Keratinocyte (primary cell): ENCODE measurements around the gene FOXQ1. TPM values are rescaled to one million over a fixed set of nuclear protein-coding genes. Genes with fewer than 3 reads are reported as not detected.

Experiments used
- DNase-seq: peaks from one replicate; pipeline ENCODE4 v3.0.0-alpha.2; 2011; ENCODE audit warnings: low read depth, missing footprints, low spot score
- FAIRE-seq: peaks from 2 replicates; lab custom pipeline; 2011; peaks lifted over from hg19 to GRCh38; lab: Jason Lieb, UNC
- H2AFZ ChIP-seq: 2 replicates; pipeline ENCODE4 v1.6.0; 2012; ENCODE audit warnings: low read length, control low read depth, inconsistent platforms; ENCODE audit not compliant: control insufficient read depth
- H3K27ac ChIP-seq: 2 replicates; pipeline ENCODE4 v1.5.1; 2011; ENCODE audit warnings: low read length; ENCODE audit not compliant: control insufficient read depth, insufficient read depth
- H3K27me3 ChIP-seq: 3 replicates; pipeline ENCODE4 v1.6.0; 2011; ENCODE audit warnings: low read length; ENCODE audit not compliant: control insufficient read depth, insufficient read depth; ENCODE audit errors: extremely low read depth
- H3K36me3 ChIP-seq, 2 experiments: 2 replicates in 1 of 2; 3 replicates in 1 of 2; pipeline ENCODE4 v1.5.1; 2011; ENCODE audit warnings: low read length in 2 of 2, mild to moderate bottlenecking in 1 of 2; ENCODE audit not compliant: control insufficient read depth in 2 of 2, insufficient read depth in 2 of 2; ENCODE audit errors: extremely low read depth in 1 of 2
- H3K4me1 ChIP-seq: 3 replicates; pipeline ENCODE4 v1.5.1; 2011; ENCODE audit warnings: low read length; ENCODE audit not compliant: control insufficient read depth, insufficient read depth; ENCODE audit errors: extremely low read depth
- H3K4me2 ChIP-seq: 3 replicates; pipeline ENCODE4 v1.6.0; 2011; ENCODE audit warnings: low read depth, low read length; ENCODE audit not compliant: control insufficient read depth, insufficient read depth; ENCODE audit errors: extremely low read depth
- H3K4me3 ChIP-seq, 3 experiments: fragments of 200-600 bp in 1 of 3; sonication (generic) in 1 of 3; 2 replicates in 2 of 3; 3 replicates in 1 of 3; pipeline ENCODE4 v1.5.1; 2011 to 2016; ENCODE audit warnings: low read length in 3 of 3, mild to moderate bottlenecking in 3 of 3, control low read depth in 2 of 3, inconsistent platforms in 1 of 3, low read depth in 1 of 3, mixed read lengths in 1 of 3, mixed run types in 1 of 3, moderate library complexity in 1 of 3; ENCODE audit not compliant: control insufficient read depth in 2 of 3, insufficient read depth in 2 of 3; ENCODE audit errors: extremely low read depth in 1 of 3
- H3K79me2 ChIP-seq: 2 replicates; pipeline ENCODE4 v1.6.0; 2012; ENCODE audit warnings: low read length; ENCODE audit not compliant: control insufficient read depth, insufficient read depth
- H3K9ac ChIP-seq: 3 replicates; pipeline ENCODE4 v1.6.0; 2011; ENCODE audit warnings: low read length; ENCODE audit not compliant: control insufficient read depth, insufficient read depth; ENCODE audit errors: extremely low read depth
- H3K9me1 ChIP-seq: 3 replicates; pipeline ENCODE4 v1.6.0; 2011; ENCODE audit warnings: low read length; ENCODE audit not compliant: control insufficient read depth, insufficient read depth; ENCODE audit errors: extremely low read depth
- H3K9me3 ChIP-seq: 2 replicates; pipeline ENCODE4 v1.5.1; 2012; ENCODE audit warnings: low read depth, low read length; ENCODE audit not compliant: control insufficient read depth
- H4K20me1 ChIP-seq: 3 replicates; pipeline ENCODE4 v1.6.0; 2011; ENCODE audit warnings: low read length; ENCODE audit not compliant: control insufficient read depth, insufficient read depth; ENCODE audit errors: extremely low read depth
- CTCF ChIP-seq, 3 experiments: IDR thresholded peaks in 1 of 3; conservative IDR thresholded peaks in 1 of 3; optimal IDR thresholded peaks in 1 of 3; 2 replicates in 2 of 3; 3 replicates in 1 of 3; pipeline versions ENCODE3 to v1.5.1; 2011; ENCODE audit warnings: low read length in 3 of 3, mild to moderate bottlenecking in 3 of 3, moderate library complexity in 2 of 3, control low read depth in 1 of 3, inconsistent platforms in 1 of 3; ENCODE audit not compliant: insufficient read depth in 2 of 3; ENCODE audit errors: extremely low read depth in 1 of 3
- EZH2 ChIP-seq: IDR thresholded peaks from one replicate; pipeline ENCODE4 v1.6.1; 2012; ENCODE audit warnings: inconsistent platforms, mild to moderate bottlenecking, low read length, moderate library complexity
- dilution Hi-C: fragments of 300-500 bp; cut with MboI; formaldehyde crosslinking; loops from one replicate; pipeline ENCODE4 v1.7.0; 2020; ENCODE audit warnings: low sequenced_read_pairs; ENCODE audit not compliant: extremely low pct_ligation_motif_present
- polyA plus RNA-seq, 5 experiments: library from polyadenylated mRNA; depleted of rRNA in 3 of 5; stranded (reverse) in 3 of 5; stranded (forward) in 1 of 5; unstranded in 1 of 5; fragments of >200 nt; gene quantifications; 1 replicate in 1 of 5; 2 replicates in 3 of 5; 3 replicates in 1 of 5; pipeline versions ENCODE4 v1.2.1 to v1.2.3, GENCODE V29; 2011 to 2012; ENCODE audit warnings: missing spikeins in 2 of 5, low read depth in 1 of 5, low replicate concordance in 1 of 5

The FOXQ1 gene
- polyA plus RNA-seq, 1 donor (not counting 4 experiments of a cell fraction or from before 2014, with no cell fraction given): 5.4 TPM

GRCh38 chr6:1279065-1279464 is 32.8 kb upstream of the FOXQ1 start:
- H3K4me1 ChIP-seq: no peaks in the 10 kb centered on the region
- TF ChIP-seq EZH2 (no peak), CTCF (optimal IDR thresholded peaks at IDR 0.05 in 1 of 3, IDR thresholded peaks at IDR 0.05 in 1 of 3, conservative IDR thresholded peaks at IDR 0.05 in 1 of 3; ENCODE audit: extremely low read depth in 1 of 3, insufficient read depth in 2 of 3, low read length in 3 of 3) (no peak)

GRCh38 chr6:1280666-1281300 is 31.1 kb upstream of the FOXQ1 start:
- TF ChIP-seq CTCF (optimal IDR thresholded peaks at IDR 0.05 in 1 of 3, IDR thresholded peaks at IDR 0.05 in 1 of 3, conservative IDR thresholded peaks at IDR 0.05 in 1 of 3; ENCODE audit: extremely low read depth in 1 of 3, insufficient read depth in 2 of 3, low read length in 3 of 3) (no peak), EZH2 (no peak)
- DNase-seq (no peak), FAIRE-seq (no peak)
- H4K20me1 ChIP-seq: no peaks in the 10 kb centered on the region
- H3K4me2 ChIP-seq: no peak overlapping the region
- H2AFZ ChIP-seq: no peak overlapping the region
- dilution Hi-C loops: no loop called here
- H3K27me3 ChIP-seq: no peaks in the 10 kb centered on the region
- H3K27ac ChIP-seq: no peak overlapping the region
- H3K36me3 ChIP-seq: no peaks in the 10 kb centered on the region
- H3K4me3 ChIP-seq: no peak overlapping the region
- no peaks in the 10 kb centered on the region for H3K79me2 ChIP-seq
- H3K9me1 ChIP-seq: no peaks in the 10 kb centered on the region
- H3K4me1 ChIP-seq: peaks cover 4% of the 10 kb centered on the region
- H3K9me3 ChIP-seq: no peaks in the 10 kb centered on the region
- no peak overlapping the region for H3K9ac ChIP-seq

More at GRCh38 chr6:1279065-1279464, 32.8 kb upstream of the FOXQ1 start:
- Histone ChIP-seq H3K36me3 (no peaks in the 10 kb centered on the region), H3K9me3 (no peaks in the 10 kb centered on the region), H3K4me2 (no peak overlapping the region), H3K4me3 (no peak overlapping the region), H4K20me1 (no peaks in the 10 kb centered on the region), H3K79me2 (no peaks in the 10 kb centered on the region), H3K27me3 (no peaks in the 10 kb centered on the region), H3K27ac (no peak overlapping the region), H3K9me1 (no peaks in the 10 kb centered on the region), H2AFZ (no peak overlapping the region), H3K9ac (no peak overlapping the region)
- DNase-seq: no peak
- no peak for FAIRE-seq
- dilution Hi-C loops: no loop called here
